HT-29 (cell line): ENCODE results near the gene ABCC8. TPM values are rescaled to one million over a fixed set of nuclear protein-coding genes. Genes with fewer than 3 reads are reported as not detected.
"Not testable (repeated sequence)": the region's sequence is repeated elsewhere in the genome, so short reads cannot be mapped to it uniquely, and the experiment has no call there.

ENCODE experiments used
- DNase-seq: peaks from one replicate; pipeline ENCODE4 v3.0.0-alpha.2; 2015; ENCODE audit warnings: low spot score
- total RNA-seq: library from RNA; depleted of rRNA; stranded (reverse); fragments of >200 nt; shearing (Covaris generic); gene quantifications from 2 replicates; pipeline ENCODE4 v1.2.3, GENCODE V29; 2014

Gene ABCC8
- total RNA-seq, 1 experiment from 2014 or later, result 0.08 TPM

GRCh38 chr11:17430616-17431015 is 46.0 kb downstream of the ABCC8 start:
- DNase-seq, result no peak

- no peak for DNase-seq
These were observed 47.7 kb downstream of the ABCC8 start for GRCh38 chr11:17428925-17429324.

GRCh38 chr11:17428261-17428660 is 48.4 kb downstream of the ABCC8 start:
- DNase-seq, result no peak

GRCh38 chr11:17426233-17426632 is 50.4 kb downstream of the ABCC8 start:
- not testable (repeated sequence) for DNase-seq

- DNase-seq, result peak; percentile 80
These were observed 52.9 kb downstream of the ABCC8 start for GRCh38 chr11:17423533-17424310.

GRCh38 chr11:17421781-17422180 is 54.9 kb downstream of the ABCC8 start:
- no peak for DNase-seq

GRCh38 chr11:17418444-17419081 is 58.1 kb downstream of the ABCC8 start:
- no peak for DNase-seq

GRCh38 chr11:17416492-17416891 is 60.2 kb downstream of the ABCC8 start:
- no peak for DNase-seq

GRCh38 chr11:17415523-17416104 is 61.0 kb downstream of the ABCC8 start:
- DNase-seq, result no peak

- no peak for DNase-seq
These were observed 61.7 kb downstream of the ABCC8 start for GRCh38 chr11:17414992-17415391.

GRCh38 chr11:17414317-17414737 is 62.3 kb downstream of the ABCC8 start:
- no peak for DNase-seq

- no peak for DNase-seq
These were observed 63.0 kb downstream of the ABCC8 start for GRCh38 chr11:17413414-17414316.

- DNase-seq, result peak; percentile 17
These were observed 64.0 kb downstream of the ABCC8 start for GRCh38 chr11:17412488-17413180.

GRCh38 chr11:17411418-17411817 is 65.2 kb downstream of the ABCC8 start:
- DNase-seq, result no peak

GRCh38 chr11:17410606-17411379 is 65.9 kb downstream of the ABCC8 start:
- DNase-seq, result no peak

GRCh38 chr11:17408641-17409040 is 68.0 kb downstream of the ABCC8 start:
- no peak for DNase-seq

- DNase-seq, result no peak
These were observed 68.6 kb downstream of the ABCC8 start for GRCh38 chr11:17408026-17408425.

- no peak for DNase-seq
These were observed 69.1 kb downstream of the ABCC8 start for GRCh38 chr11:17407575-17407974.

- no peak for DNase-seq
These were observed 69.9 kb downstream of the ABCC8 start for GRCh38 chr11:17406818-17407149.

- DNase-seq, result no peak
These were observed 70.4 kb downstream of the ABCC8 start for GRCh38 chr11:17406082-17406817.
